ENCODE measurements around the gene HSP90AB1.

HSP90AB1 gene

GRCh38 chr6:44238687-44239350 lies 8.1 kb upstream of the HSP90AB1 start:
- TF ChIP-seq CTCF (IDR thresholded peaks at IDR 0.05) = no peak
- H3K27me3 ChIP-seq = no peaks in the 10 kb centered on the region
- no peaks in the 10 kb centered on the region for H3K36me3 ChIP-seq
- no peak overlapping the region for H3K4me3 ChIP-seq (ENCODE audit: low read depth in 1 of 2, low read length in 1 of 2)
- H3K27ac ChIP-seq = no peak overlapping the region
- H3K9me3 ChIP-seq = no peaks in the 10 kb centered on the region
- H3K4me1 ChIP-seq (ENCODE audit: control insufficient read depth in 1 of 2, insufficient read depth in 1 of 2, low read depth in 1 of 2, low read length in 1 of 2) = peaks cover 44% of the 10 kb centered on the region in 2 experiments

- H3K36me3 ChIP-seq = no peaks in the 10 kb centered on the region
Observed at GRCh38 chr6:44243345-44243744, 3.6 kb upstream of the HSP90AB1 start.

GRCh38 chr6:44245391-44245911 lies 1.4 kb upstream of the HSP90AB1 start:
- TF ChIP-seq CTCF (IDR thresholded peaks at IDR 0.05) = no peak
- H3K27ac ChIP-seq = peak overlapping the region; percentile 77

More at GRCh38 chr6:44243345-44243744, 3.6 kb upstream of the HSP90AB1 start:
- peaks cover 15 to 16% of the 10 kb centered on the region in 2 experiments for H3K4me1 ChIP-seq (ENCODE audit: control insufficient read depth in 1 of 2, insufficient read depth in 1 of 2, low read depth in 1 of 2, low read length in 1 of 2)
- H3K9me3 ChIP-seq = no peaks in the 10 kb centered on the region
- no peak overlapping the region for H3K4me3 ChIP-seq (ENCODE audit: low read depth in 1 of 2, low read length in 1 of 2)
- no peak overlapping the region for H3K27ac ChIP-seq
- no peak for TF ChIP-seq CTCF (IDR thresholded peaks at IDR 0.05)
- H3K27me3 ChIP-seq = no peaks in the 10 kb centered on the region

GRCh38 chr6:44245912-44246662 lies 814 bp upstream of the HSP90AB1 start:
- Histone ChIP-seq H3K4me1 (ENCODE audit: control insufficient read depth in 1 of 2, insufficient read depth in 1 of 2, low read depth in 1 of 2, low read length in 1 of 2) (peaks cover 15 to 16% of the 10 kb centered on the region in 2 experiments), H3K27me3 (no peaks in the 10 kb centered on the region), H3K9me3 (no peaks in the 10 kb centered on the region), H3K27ac (peak overlapping the region; percentile 77), H3K36me3 (peaks cover 8% of the 10 kb centered on the region), H3K4me3 (ENCODE audit: low read depth in 1 of 2, low read length in 1 of 2) (peak overlapping the region; percentile 84 to 88)
- no peak for TF ChIP-seq CTCF (IDR thresholded peaks at IDR 0.05)

More at GRCh38 chr6:44245391-44245911, 1.4 kb upstream of the HSP90AB1 start:
- H3K36me3 ChIP-seq = peaks cover 2% of the 10 kb centered on the region
- H3K4me1 ChIP-seq (ENCODE audit: control insufficient read depth in 1 of 2, insufficient read depth in 1 of 2, low read depth in 1 of 2, low read length in 1 of 2) = peaks cover 15 to 16% of the 10 kb centered on the region in 2 experiments
- H3K4me3 ChIP-seq (ENCODE audit: low read depth in 1 of 2, low read length in 1 of 2) = peak overlapping the region; percentile 84 to 88
- H3K9me3 ChIP-seq = no peaks in the 10 kb centered on the region
- no peaks in the 10 kb centered on the region for H3K27me3 ChIP-seq

GRCh38 chr6:44247338-44248302 lies 719 bp downstream of the HSP90AB1 start:
- peaks cover 15 to 16% of the 10 kb centered on the region in 2 experiments for H3K4me1 ChIP-seq (ENCODE audit: control insufficient read depth in 1 of 2, insufficient read depth in 1 of 2, low read depth in 1 of 2, low read length in 1 of 2)
- H3K9me3 ChIP-seq = no peaks in the 10 kb centered on the region
- TF ChIP-seq CTCF (IDR thresholded peaks at IDR 0.05) = no peak
- peak overlapping the region; percentile 84 to 88 for H3K4me3 ChIP-seq (ENCODE audit: low read depth in 1 of 2, low read length in 1 of 2)
- H3K27ac ChIP-seq = peak overlapping the region; percentile 77
- peaks cover 19% of the 10 kb centered on the region for H3K36me3 ChIP-seq
- H3K27me3 ChIP-seq = no peaks in the 10 kb centered on the region

Measured in neutrophil (primary cell).